HG02763 (cell line): ENCODE results near the gene HHIPL1.

Source experiments
- ATAC-seq: cut with Tn5 transposase; IDR thresholded peaks from one replicate; pipeline ENCODE4 v1.9.1; 2021; ENCODE audit warnings: mild to moderate bottlenecking, moderate library complexity; ENCODE audit not compliant: unreplicated experiment

HHIPL1 gene

DNA sequence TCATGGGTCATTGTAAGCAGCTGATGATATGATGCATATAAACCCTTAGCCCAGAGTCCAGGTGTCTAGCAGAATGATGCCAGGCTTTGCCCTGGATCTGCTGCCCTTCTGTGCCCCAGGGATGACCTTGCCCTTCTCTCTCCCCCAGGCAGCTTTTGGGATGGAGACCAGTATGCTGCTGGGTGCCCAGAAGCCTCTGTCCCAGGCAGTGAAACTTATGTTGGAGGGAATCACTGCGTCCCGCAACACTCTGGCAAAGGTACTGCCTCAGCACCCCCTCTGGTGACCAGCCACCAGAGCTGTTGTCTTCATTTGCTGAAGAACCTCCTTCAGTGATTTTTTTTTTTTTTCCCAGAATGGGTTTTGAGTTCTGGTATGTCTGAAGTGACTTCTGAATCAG is 62.5 kb downstream of the HHIPL1 start:
- ATAC-seq, result no peak

DNA sequence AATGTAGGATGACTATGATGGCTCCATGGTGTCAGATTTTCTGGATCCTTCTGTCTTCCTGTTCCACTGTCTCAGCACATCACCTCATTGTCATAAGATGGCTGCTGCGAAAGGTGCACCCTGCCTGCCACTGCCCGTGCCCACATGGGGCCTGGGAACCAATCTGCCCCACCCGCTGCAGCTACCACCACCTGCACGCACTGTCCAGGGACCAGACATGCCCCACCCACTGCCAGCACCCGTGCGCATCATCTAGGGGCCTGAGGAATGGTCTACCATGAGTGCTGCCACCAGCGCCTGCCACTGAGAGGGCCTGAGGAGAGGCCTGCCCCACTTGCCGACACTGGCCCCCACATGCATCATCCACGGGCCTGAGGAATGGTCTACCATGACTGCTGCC is 63.0 kb downstream of the HHIPL1 start:
- ATAC-seq, result no peak

DNA sequence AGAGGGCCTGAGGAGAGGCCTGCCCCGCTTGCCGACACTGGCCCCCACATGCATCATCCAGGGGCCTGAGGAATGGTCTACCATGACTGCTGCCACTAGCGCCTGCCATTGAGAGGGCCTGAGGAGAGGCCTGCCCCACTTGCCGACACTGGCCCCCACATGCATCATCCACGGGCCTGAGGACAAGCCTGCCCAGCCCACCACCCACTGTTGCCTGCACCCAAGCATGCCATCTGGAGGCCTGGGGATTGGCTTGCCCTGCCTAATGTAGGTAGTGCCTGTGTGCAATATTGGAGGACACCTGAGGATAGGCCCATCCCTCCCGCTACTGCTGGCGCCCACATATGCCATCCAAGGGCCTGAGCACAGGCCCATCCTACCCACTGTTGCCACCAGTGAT is 63.5 kb downstream of the HHIPL1 start:
- ATAC-seq, result no peak

DNA sequence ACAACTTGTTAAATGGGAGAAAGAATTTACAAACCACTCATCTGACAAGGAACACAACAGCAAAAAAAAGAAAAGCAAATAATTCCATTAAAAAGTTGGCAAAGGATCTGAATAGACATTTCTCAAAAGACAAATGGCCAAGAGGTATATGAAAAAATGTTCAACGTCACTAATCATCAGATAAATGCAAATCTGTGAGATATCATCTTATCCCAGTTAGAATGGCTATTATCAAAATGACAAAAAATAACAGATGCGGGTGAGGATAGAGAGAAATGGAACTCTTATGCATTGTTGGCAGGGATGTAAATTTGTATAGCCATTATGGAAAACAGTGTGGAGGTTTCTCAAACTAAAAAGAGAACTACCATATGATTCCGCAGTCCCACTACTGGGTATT is 69.0 kb downstream of the HHIPL1 start:
- ATAC-seq, result no peak

DNA sequence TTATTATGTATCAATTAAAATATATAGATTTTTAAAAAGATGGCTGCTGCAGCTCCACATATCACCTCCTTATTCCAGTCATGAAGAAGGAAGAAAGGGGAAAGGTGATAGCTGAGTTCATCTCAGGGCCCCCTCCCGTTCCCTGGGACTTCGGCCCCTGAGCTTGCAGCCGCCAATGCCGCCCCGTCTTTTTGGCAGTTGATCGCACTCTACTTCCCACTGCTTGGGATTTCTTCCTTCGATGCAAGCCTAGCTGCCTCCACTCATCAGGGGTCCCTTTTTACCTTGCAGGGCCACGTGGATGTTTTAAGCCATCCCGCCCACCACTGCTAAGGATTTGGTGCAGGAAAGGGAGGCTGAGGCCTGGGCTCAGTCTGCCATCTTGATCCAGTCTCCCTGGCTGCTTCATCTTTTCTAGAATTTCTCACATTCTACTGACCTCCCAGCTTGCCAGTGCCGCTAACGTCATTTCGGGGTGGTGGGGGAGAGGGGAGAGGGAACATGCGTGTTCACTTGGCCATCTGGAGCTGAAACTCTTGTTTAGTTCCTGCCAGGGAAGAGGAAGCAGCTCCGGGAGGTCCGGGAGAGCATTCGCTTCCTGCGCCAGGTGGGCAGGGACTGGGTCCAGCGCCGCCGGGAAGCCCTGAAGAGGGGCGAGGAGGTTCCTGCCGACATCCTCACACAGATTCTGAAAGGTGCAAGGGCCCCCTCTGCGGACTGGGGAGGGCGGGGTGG is 70.5 kb downstream of the HHIPL1 start:
- no peak for ATAC-seq

DNA sequence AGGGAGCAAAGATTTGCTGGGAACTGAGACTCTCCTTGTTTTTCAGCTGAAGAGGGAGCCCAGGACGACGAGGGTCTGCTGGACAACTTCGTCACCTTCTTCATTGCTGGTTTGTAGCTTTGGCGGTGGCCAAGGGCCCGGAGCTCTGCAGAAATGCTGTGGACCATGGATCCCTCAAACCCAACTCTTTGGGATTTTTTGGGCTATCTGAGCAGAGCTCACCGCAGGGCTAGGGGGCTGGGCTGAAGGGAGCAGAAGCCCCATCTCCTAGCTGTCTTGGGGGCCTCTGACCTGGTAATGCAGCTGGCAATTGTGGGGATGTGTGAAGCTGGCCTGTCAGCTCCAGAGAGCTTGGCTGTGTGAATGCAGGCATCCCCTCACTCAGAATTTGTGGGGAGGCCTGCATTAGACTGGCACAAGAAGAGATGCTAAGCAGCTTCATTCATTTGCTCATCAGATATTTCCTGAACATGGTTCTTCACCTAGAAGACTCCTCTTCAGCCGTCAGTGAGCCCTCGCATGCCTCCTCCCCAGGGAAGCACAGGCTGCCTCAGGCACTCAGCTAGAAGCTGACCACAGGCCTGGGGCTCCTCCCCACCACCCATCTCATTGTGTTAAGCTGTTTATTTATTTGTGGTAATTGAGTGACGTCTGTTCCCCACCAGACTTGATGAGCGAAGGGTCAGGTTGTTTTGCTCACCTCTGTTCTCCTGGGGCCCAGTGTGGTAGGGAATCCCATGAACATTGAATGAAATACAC is 71.3 kb downstream of the HHIPL1 start:
- ATAC-seq, result no peak

DNA sequence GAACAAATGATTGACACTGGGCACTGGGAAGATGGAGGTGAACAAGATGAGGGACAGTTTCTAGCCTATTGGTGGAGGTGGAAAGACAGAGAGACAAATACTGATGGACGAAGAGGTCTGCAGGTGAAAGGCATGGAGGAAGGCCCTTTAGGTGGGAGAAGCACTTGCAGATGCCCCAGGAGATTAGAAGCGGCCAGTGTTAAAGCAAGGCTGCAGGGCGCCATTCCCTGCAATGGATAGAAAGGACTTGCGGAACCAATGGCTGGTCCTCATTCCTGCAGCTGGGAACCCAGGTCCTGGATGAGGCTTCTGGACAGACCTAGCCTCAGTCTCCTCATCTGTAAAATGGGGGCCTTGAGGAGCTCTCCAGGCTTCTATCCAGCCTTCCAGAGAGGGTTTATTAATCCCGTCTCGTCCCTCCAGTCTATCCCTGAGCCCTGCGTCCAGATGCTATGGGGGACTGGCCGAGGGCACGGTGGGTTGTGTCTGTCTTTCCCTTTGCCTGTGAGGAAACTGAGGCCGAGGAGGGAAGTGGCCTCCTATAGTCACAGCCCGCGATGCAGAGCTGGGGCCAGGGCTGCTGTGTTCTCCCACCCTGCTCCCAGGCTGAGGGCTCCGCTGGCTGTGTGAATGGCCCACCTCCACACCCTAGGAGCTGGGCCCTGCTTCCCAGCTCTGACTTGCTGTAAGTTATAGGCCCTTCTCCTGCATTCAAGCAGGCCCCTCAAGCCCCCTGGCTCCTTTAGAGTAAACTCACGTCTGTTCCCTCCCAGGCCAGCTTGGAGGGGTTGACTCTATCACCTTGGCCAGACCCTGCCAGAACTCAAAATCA is 72.1 kb downstream of the HHIPL1 start:
- no peak for ATAC-seq

DNA sequence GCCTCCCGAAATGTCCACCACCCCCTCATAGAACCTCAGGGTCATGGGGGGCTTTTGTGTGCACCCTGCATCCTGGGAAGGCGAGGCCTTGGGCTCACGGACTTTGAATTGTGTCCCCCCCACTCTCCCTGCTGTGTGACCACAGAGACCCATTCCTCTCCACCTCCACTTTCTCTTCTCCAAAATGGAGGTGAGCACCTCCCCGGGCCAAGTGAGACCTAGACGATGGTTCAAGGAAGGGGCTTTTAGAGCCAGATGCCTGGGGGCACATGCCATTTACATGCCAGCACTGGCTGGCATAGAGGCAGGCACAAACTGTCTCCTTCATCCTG is 72.7 kb downstream of the HHIPL1 start:
- ATAC-seq, result no peak

DNA sequence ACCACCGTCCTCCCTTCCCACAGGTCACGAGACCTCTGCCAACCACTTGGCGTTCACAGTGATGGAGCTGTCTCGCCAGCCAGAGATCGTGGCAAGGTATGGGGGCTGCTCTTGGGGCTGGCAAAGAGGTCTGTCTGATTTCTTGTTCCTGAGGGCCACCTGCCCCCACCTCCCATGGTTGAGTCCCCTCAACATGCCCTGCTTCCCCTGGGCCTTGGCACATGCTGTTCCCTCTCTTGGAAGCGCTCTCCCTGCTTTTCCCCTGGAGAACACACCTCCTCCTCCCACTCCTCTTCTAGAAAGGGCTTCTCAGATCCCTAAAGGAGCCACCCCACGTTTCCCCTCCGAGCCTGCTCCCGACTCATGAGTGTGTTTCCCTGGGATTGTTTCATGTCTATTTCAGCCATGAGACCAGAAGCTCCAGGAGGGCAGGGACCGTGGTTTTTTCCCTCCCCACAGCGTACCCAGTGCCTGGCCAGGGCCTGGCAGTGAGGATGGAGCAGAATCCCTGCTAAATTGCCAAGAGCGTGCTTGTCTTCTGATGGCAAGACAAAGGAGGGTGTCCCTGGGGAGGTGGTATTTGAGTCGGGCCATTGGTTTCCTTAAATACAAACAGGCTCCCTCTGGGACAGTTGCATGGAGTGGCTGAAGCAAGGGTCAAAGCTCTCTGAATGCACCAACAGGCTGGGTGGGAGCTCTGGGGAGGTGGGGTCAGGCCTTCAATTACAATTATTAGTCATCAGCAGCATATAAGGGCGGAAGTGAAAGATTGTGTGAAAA is 73.3 kb downstream of the HHIPL1 start:
- peak; percentile 74 for ATAC-seq

DNA sequence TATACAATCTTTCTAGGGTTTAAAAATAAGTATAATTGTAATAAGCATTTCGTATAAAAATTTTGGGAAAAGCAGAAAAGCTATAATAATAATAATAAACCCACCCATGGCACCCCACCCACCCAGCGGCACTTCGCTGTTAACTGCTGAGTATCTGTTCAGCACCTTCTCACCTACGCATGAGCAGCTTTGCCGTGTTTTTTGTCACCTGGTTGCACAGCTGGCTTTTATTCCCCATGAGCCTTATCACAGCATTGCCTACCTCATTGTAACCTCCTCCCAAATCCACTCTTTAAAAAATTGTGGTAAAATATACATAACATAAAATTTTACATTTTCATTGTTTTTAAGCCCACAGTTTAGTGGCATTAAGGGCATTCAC is 73.9 kb downstream of the HHIPL1 start:
- ATAC-seq, result peak; percentile 33

DNA sequence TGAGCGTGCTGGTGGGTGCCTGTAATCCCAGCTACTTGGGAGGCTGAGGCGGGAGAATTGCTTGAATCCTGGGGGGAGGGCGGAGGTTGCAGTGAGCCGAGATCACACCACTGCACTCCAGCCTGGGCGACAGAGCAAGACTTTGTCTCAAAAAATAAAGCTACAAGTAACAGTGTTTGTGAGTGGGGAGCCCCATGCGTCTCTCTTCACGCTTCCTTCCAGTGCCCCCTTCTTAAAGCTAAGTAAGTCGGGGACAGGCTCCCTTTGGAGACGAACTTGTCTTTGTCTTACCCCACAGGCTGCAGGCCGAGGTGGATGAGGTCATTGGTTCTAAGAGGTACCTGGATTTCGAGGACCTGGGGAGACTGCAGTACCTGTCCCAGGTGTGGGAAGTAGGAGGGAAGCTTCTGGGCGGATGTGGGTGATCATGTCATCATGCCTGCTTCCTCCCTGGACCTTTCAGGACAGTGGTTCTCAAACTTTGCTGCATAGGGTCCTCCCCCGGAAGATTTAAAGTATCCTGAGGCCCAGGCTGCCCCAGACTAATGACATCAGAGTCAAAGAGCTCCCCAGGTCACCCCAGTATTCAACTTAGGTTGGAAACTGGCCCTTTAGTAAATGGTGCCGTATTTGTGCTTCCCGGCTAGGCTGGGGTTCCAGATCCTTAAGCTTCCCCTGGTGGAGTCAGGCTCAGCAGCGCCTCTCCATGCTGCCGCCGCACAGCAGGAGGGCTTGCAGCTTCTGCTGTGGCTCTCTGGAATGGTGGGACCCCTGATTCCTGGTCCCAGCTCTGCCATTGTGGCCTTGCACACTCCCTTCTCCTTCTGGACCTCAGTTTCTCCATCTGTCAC is 76.2 kb downstream of the HHIPL1 start:
- no peak for ATAC-seq

DNA sequence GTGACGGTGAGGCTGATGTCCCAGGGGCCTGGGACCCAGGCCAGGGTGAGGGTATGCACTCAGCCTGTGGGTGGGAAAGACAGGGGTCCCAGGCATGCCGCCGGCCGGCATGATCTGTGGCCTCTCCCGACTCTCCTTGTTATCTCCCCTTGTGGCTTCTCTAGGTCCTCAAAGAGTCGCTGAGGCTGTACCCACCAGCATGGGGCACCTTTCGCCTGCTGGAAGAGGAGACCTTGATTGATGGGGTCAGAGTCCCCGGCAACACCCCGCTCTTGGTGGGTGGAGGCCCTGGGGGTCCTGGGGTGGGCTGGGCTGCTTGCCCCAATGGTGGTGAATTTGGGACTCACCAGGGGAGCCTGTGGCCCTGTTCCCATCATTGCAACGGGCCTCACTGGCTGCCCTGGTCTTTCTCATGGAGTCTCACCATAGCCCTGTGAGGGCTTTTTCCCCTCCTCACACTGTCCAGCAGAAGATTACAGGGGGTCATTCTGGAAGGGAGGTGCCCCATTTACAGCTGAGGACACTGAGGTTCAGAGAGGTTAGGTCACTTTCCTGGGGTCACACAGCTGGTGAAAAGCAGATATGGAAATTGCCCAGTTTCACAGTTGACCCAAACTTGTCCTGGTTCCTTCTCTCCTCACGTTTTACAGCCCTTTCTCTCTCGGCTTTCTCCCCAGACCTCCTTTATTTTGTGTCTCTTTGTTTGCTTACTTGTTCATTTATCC is 77.0 kb downstream of the HHIPL1 start:
- ATAC-seq, result no peak

DNA sequence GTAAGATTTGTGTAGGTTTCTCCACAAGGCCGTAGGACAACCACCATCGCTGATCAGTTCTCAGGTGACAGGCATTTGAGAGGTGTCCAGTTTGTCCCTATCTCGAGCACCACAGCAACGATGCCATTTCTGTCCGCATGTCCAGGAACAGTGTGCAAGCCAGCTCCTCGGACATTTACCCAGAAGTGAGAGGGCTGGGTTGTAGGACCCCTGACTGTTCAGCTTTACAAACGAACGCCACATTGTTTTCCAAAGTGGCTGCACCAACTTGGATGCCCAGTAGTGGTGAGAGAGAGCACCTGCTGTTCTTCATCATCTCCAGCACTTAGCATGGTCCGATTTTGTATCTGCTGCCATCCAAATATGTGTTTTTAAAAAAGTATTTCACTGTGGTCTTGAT is 77.8 kb downstream of the HHIPL1 start:
- no peak for ATAC-seq

DNA sequence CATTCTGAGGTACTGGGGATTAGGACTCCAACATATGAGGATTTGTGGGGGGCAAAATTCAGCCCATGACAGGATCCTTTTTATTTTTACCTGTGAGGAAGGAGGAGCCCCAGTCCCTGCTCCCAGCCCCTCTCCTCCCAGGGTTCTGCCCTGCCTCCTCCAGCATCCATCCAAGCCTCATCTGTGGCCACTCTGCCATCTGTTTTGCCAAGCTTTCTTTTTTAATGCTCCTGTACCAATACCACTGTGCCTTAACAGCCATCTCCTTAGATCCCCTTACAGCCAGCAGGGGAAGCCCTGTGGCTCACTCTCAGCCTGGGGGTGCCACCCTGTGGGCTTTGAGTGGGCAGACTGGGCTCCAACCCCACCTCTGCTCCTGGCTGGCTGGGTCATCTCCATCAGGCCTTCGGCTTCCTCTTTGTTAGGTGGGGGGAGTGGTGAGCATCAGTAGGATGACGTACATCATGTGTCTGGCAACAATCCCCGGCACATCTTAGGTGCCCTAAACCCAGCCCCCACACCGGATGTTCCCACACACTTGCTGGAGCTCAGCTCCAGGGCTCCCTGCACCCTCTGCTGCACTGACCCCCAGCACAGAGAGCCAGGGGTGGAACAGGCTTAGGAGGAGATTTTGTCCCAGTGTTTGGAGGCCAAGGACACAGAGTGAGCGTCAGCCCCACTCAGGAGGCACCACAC is 79.4 kb downstream of the HHIPL1 start:
- ATAC-seq, result no peak

DNA sequence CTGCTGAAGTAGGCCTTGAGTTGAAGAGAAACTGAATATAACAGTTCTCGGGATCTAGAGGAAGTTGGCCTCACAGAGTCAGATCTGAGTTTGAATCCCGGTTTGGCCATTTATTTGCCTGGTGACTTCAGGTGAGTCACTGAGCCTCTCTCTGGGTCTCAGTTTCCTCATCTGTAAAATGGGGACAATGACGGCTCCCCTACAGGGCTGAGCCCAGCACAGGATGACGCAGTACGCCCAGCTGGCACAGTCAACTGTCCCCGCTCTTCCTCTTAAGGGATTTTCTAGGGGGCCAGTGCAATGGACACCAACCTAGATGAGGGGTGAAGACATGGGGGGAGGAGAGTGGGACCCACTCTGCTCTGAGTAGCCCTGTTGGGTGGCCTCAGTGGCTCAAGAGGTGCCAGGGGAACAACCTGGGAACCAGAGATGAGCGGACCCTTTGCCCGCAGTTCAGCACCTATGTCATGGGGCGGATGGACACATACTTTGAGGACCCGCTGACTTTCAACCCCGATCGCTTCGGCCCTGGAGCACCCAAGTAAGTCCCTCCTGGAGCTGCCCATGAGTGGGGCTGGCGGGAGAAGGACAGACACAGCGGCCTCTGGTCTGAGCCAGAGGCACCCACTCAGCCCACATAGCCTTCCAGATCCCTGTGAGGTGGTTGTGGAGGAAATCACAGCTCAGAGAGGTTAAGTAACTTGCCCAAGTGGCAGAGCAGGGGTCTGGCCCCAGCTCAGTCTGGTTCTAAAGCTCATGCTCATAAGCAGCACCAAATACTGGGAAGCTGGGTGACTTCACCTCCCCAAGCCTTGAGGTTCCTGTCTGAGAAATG is 80.2 kb downstream of the HHIPL1 start:
- no peak for ATAC-seq

DNA sequence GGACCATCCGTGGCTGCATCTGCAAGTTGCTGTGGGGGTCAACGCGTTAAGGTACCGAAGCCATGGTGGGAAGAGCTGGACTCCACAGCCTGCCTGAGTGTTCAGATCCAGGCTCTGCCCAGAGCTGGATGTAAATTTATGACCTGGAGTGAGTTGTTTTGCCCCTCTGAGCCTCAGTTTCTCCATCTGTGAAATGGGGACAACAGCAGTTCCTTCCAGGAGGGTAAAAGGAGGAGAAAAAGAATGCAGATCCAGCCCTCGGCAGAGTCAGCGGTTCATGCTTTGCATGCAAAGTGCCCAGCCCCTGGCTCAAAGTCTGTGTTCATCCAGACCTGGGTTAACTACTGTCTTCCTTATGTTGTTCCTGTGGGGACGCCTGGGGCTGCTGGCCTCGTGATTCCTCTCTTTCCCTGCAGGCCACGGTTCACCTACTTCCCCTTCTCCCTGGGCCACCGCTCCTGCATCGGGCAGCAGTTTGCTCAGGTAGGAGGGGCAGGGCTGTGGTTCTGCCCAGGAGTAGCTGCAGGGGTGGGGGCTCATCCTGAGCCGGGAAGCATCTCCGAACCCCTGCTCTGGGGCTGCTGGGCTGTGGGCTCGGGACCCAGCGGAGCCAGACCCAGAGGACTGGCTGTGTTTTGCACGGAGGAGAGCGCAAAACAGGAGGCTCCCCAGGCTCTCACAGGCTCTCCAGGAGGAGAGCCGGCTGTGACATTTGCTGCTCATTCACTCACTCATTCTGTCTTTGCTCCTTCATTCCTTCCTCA is 81.0 kb downstream of the HHIPL1 start:
- no peak for ATAC-seq

DNA sequence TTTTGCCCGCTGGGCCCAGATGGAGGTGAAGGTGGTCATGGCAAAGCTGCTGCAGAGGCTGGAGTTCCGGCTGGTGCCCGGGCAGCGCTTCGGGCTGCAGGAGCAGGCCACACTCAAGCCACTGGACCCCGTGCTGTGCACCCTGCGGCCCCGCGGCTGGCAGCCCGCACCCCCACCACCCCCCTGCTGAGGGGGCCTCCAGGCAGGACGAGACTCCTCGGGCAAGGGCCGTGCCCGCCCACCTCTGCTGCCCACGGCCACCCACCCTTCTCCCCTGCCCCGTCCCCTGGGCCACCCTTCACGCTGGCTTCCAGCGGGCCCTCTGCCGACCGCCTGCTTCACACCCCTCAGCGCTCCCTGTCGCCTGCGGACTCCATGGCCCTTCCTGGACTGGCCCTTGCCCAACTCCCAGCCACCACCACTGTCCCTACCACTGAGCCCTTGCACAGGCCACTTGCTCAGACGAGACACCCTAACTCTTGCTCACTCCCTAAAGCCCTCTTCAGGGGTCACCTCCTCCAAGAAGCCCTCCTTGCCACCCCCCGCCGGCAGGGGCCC is 81.7 kb downstream of the HHIPL1 start:
- no peak for ATAC-seq
